HG02610 (cell line): ENCODE measurements around the gene TRIP6.
"Not testable (repeated sequence)": the region's sequence is repeated elsewhere in the genome, so short reads cannot be mapped to it uniquely, and the experiment has no call there.

Experiments used
- ATAC-seq: cut with Tn5 transposase; IDR thresholded peaks from one replicate; pipeline ENCODE4 v1.9.1; 2021; ENCODE audit warnings: mild to moderate bottlenecking, moderate library complexity; ENCODE audit not compliant: unreplicated experiment

TRIP6 gene

GRCh38 chr7:100910443-100910842 lies 43.3 kb downstream of the TRIP6 start:
- not testable (repeated sequence) for ATAC-seq

- no peak for ATAC-seq
These were observed 44.3 kb downstream of the TRIP6 start for GRCh38 chr7:100911484-100911883.

GRCh38 chr7:100914208-100914878 lies 47.2 kb downstream of the TRIP6 start:
- no peak for ATAC-seq

- ATAC-seq = no peak
These were observed 47.8 kb downstream of the TRIP6 start for GRCh38 chr7:100914879-100915447.

GRCh38 chr7:100919335-100919734 lies 52.1 kb downstream of the TRIP6 start:
- ATAC-seq = not testable (repeated sequence)

GRCh38 chr7:100919779-100920437 lies 52.7 kb downstream of the TRIP6 start:
- not testable (repeated sequence) for ATAC-seq

- no peak for ATAC-seq
These were observed 53.9 kb downstream of the TRIP6 start for GRCh38 chr7:100921039-100921438.
